ENCODE measurements around the gene FAM25A. TPM values are rescaled to one million over a fixed set of nuclear protein-coding genes. Genes with fewer than 3 reads are reported as not detected.
A peak's percentile ranks its signal among the peaks of the same experiment; 100 is the strongest.
"Not testable (repeated sequence)": the region's sequence is repeated elsewhere in the genome, so short reads cannot be mapped to it uniquely, and the experiment has no call there.

Gene FAM25A
- not detected in 2 replicates for total RNA-seq

- not testable (repeated sequence) for H3K9me3 ChIP-seq (ENCODE audit: low read depth, low read length); H3K79me2 ChIP-seq (ENCODE audit: insufficient read depth, low read length); H3K4me1 ChIP-seq (ENCODE audit: insufficient read depth, low read length); H3K4me3 ChIP-seq (ENCODE audit: insufficient read depth, low read length); H3K27ac ChIP-seq (ENCODE audit: low read depth, low read length); H3K27me3 ChIP-seq (ENCODE audit: insufficient read depth, low read length); H3K36me3 ChIP-seq (ENCODE audit: insufficient read depth, low read length); H4K20me1 ChIP-seq (ENCODE audit: insufficient read depth, low read length); H3K4me2 ChIP-seq (ENCODE audit: insufficient read depth, low read length); DNase-seq (ENCODE audit: insufficient read length, low spot score, missing footprints); H2AFZ ChIP-seq (ENCODE audit: low read length)
Observed at GRCh38 chr10:87020056-87020455, at the start of gene FAM25A. FAM25A (plus strand) TSS chr10:87020294; CDS start chr10:87020325, 31 bp downstream.

GRCh38 chr10:86970982-86971231, 49.2 kb upstream of the FAM25A start:
- Histone ChIP-seq H3K36me3 (ENCODE audit: insufficient read depth, low read length) (no peaks in the 10 kb centered on the region), H3K9me3 (ENCODE audit: low read depth, low read length) (no peaks in the 10 kb centered on the region), H3K27ac (ENCODE audit: low read depth, low read length) (peak overlapping the region; percentile 87), H4K20me1 (ENCODE audit: insufficient read depth, low read length) (peaks cover 5% of the 10 kb centered on the region), H3K79me2 (ENCODE audit: insufficient read depth, low read length) (no peaks in the 10 kb centered on the region), H3K27me3 (ENCODE audit: insufficient read depth, low read length) (no peaks in the 10 kb centered on the region), H3K4me3 (ENCODE audit: insufficient read depth, low read length) (peak overlapping the region; percentile 82), H3K4me1 (ENCODE audit: insufficient read depth, low read length) (peaks cover 48% of the 10 kb centered on the region), H2AFZ (ENCODE audit: low read length) (peak overlapping the region; percentile 94), H3K4me2 (ENCODE audit: insufficient read depth, low read length) (peak overlapping the region; percentile 95)
- no peak for TF ChIP-seq CTCF (IDR thresholded peaks at IDR 0.05; ENCODE audit: extremely low read depth, low read depth, low read length)
- DNase-seq (ENCODE audit: insufficient read length, low spot score, missing footprints): no peak

- Histone ChIP-seq H2AFZ (ENCODE audit: low read length) (peak overlapping the region; percentile 94), H4K20me1 (ENCODE audit: insufficient read depth, low read length) (peaks cover 5% of the 10 kb centered on the region), H3K4me3 (ENCODE audit: insufficient read depth, low read length) (peak overlapping the region; percentile 82), H3K27me3 (ENCODE audit: insufficient read depth, low read length) (no peaks in the 10 kb centered on the region), H3K9me3 (ENCODE audit: low read depth, low read length) (no peaks in the 10 kb centered on the region), H3K36me3 (ENCODE audit: insufficient read depth, low read length) (no peaks in the 10 kb centered on the region), H3K4me1 (ENCODE audit: insufficient read depth, low read length) (peaks cover 44% of the 10 kb centered on the region), H3K4me2 (ENCODE audit: insufficient read depth, low read length) (peak overlapping the region; percentile 95), H3K27ac (ENCODE audit: low read depth, low read length) (peak overlapping the region; percentile 87), H3K79me2 (ENCODE audit: insufficient read depth, low read length) (no peaks in the 10 kb centered on the region)
- peak; percentile 99 for DNase-seq (ENCODE audit: insufficient read length, low spot score, missing footprints)
- no peak for TF ChIP-seq CTCF (IDR thresholded peaks at IDR 0.05; ENCODE audit: extremely low read depth, low read depth, low read length)
Observed at GRCh38 chr10:86971232-86971991, 48.7 kb upstream of the FAM25A start.

- DNase-seq (ENCODE audit: insufficient read length, low spot score, missing footprints): no peak
- H3K4me1 ChIP-seq (ENCODE audit: insufficient read depth, low read length): peaks cover 36% of the 10 kb centered on the region
- H4K20me1 ChIP-seq (ENCODE audit: insufficient read depth, low read length): peaks cover 5% of the 10 kb centered on the region
- no peak overlapping the region for H3K27ac ChIP-seq (ENCODE audit: low read depth, low read length)
- H3K27me3 ChIP-seq (ENCODE audit: insufficient read depth, low read length): no peaks in the 10 kb centered on the region
- H3K4me3 ChIP-seq (ENCODE audit: insufficient read depth, low read length): no peak overlapping the region
- no peaks in the 10 kb centered on the region for H3K36me3 ChIP-seq (ENCODE audit: insufficient read depth, low read length)
- H3K79me2 ChIP-seq (ENCODE audit: insufficient read depth, low read length): no peaks in the 10 kb centered on the region
- H3K4me2 ChIP-seq (ENCODE audit: insufficient read depth, low read length): no peak overlapping the region
- H2AFZ ChIP-seq (ENCODE audit: low read length): no peak overlapping the region
- H3K9me3 ChIP-seq (ENCODE audit: low read depth, low read length): no peaks in the 10 kb centered on the region
- no peak for TF ChIP-seq CTCF (IDR thresholded peaks at IDR 0.05; ENCODE audit: extremely low read depth, low read depth, low read length)
Observed at GRCh38 chr10:86972613-86973380, 47.3 kb upstream of the FAM25A start.

Data from osteoblast (primary cell).